HL-60 (cell line): ENCODE data around the gene CIB4.

Experiments
- DNase-seq, 2 experiments: peaks; one replicate each; pipeline ENCODE4 v3.0.0-alpha.2; 2010 to 2020; ENCODE audit warnings: low read depth in 1 of 2, low spot score in 1 of 2
- H3K27ac ChIP-seq: fragments of 250-450 bp; sonication (Bioruptor Pico); replicated peaks from 2 replicates; pipeline ENCODE4 v1.5.1; 2020; ENCODE audit warnings: mild to moderate bottlenecking, moderate library complexity
- H3K27me3 ChIP-seq: fragments of 250-450 bp; sonication (Bioruptor Pico); 2 replicates; pipeline ENCODE4 v1.5.1; 2021; ENCODE audit warnings: mild to moderate bottlenecking, moderate library complexity; ENCODE audit not compliant: insufficient read depth, poor library complexity, severe bottlenecking
- H3K4me3 ChIP-seq: replicated peaks from 2 replicates; pipeline ENCODE4 v1.5.1; 2011; ENCODE audit warnings: mild to moderate bottlenecking, control low read depth, low read length; ENCODE audit not compliant: insufficient read depth
- GABPA ChIP-seq: IDR thresholded peaks from 2 replicates; pipeline ENCODE4 v1.6.1; 2012; ENCODE audit warnings: low read depth
- POLR2AphosphoS5 ChIP-seq: IDR thresholded peaks from 2 replicates; pipeline ENCODE4 v1.6.1; 2012; ENCODE audit warnings: low read depth
- SPI1 ChIP-seq: IDR thresholded peaks from 2 replicates; pipeline ENCODE4 v1.6.1; 2012; ENCODE audit warnings: low read depth, mild to moderate bottlenecking, borderline replicate concordance
- TF ChIP-seq, protein P1 (sequence below): IDR thresholded peaks from one replicate; pipeline ENCODE4 v1.5.1; 2011; ENCODE audit warnings: low read length, control low read depth, inconsistent platforms; ENCODE audit not compliant: insufficient read depth
- TF ChIP-seq, protein P2 (sequence below): IDR thresholded peaks from 2 replicates; pipeline ENCODE4 v1.6.1; 2012; ENCODE audit warnings: low read depth; ENCODE audit not compliant: insufficient replicate concordance

The CIB4 gene

DNA sequence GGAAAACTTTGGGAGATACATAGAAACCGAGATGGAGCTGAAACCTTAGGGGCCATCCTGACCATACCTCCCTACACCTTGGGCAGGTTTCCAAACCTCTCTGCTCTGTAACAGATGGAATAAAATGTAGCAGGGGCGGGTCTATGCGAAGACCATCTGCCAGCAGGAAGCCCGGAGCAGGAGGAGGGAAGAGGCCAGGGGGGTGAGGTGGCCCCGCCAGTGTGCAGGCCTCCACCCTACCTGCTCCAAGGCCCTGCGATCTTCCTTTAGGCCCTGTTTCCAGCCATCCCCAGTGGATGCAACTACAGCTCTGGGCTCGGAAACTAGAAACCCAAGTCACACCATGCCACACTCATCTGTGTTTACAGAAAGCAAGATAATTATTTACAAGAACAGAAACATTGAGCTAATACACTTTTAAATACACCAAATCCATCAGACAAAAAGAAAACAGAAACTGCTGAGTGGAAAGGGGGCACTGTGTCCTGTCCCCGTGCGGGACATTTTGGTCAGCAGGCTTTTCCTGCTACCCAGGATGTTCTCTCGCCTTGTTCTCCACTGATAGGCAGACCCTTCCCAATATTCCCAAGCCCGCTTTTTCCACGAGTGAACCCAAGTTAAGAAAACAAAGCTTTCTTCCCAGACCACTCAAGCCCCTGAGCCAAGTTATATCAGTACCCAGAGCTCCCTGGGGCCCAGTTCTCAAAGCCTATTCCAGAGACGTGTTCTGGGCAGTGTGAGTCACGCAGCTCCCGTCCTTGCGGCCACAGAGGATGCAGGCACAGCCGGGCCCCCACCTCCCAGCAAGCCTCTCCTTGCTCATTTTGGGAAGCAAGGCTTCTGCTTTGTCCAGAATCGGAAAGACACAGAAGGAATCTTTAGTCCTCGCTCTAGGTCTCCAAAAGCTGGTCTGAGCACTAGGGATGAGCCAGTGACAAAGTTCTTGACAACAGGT, 17.3 kb downstream of the CIB4 start:
- no peak for DNase-seq
- TF ChIP-seq, protein P1, sequence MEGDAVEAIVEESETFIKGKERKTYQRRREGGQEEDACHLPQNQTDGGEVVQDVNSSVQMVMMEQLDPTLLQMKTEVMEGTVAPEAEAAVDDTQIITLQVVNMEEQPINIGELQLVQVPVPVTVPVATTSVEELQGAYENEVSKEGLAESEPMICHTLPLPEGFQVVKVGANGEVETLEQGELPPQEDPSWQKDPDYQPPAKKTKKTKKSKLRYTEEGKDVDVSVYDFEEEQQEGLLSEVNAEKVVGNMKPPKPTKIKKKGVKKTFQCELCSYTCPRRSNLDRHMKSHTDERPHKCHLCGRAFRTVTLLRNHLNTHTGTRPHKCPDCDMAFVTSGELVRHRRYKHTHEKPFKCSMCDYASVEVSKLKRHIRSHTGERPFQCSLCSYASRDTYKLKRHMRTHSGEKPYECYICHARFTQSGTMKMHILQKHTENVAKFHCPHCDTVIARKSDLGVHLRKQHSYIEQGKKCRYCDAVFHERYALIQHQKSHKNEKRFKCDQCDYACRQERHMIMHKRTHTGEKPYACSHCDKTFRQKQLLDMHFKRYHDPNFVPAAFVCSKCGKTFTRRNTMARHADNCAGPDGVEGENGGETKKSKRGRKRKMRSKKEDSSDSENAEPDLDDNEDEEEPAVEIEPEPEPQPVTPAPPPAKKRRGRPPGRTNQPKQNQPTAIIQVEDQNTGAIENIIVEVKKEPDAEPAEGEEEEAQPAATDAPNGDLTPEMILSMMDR = no peak
- TF ChIP-seq POLR2AphosphoS5 (no peak), GABPA (no peak), SPI1 (no peak)
- TF ChIP-seq, protein P2, sequence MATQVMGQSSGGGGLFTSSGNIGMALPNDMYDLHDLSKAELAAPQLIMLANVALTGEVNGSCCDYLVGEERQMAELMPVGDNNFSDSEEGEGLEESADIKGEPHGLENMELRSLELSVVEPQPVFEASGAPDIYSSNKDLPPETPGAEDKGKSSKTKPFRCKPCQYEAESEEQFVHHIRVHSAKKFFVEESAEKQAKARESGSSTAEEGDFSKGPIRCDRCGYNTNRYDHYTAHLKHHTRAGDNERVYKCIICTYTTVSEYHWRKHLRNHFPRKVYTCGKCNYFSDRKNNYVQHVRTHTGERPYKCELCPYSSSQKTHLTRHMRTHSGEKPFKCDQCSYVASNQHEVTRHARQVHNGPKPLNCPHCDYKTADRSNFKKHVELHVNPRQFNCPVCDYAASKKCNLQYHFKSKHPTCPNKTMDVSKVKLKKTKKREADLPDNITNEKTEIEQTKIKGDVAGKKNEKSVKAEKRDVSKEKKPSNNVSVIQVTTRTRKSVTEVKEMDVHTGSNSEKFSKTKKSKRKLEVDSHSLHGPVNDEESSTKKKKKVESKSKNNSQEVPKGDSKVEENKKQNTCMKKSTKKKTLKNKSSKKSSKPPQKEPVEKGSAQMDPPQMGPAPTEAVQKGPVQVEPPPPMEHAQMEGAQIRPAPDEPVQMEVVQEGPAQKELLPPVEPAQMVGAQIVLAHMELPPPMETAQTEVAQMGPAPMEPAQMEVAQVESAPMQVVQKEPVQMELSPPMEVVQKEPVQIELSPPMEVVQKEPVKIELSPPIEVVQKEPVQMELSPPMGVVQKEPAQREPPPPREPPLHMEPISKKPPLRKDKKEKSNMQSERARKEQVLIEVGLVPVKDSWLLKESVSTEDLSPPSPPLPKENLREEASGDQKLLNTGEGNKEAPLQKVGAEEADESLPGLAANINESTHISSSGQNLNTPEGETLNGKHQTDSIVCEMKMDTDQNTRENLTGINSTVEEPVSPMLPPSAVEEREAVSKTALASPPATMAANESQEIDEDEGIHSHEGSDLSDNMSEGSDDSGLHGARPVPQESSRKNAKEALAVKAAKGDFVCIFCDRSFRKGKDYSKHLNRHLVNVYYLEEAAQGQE = no peak
- H3K27ac ChIP-seq = no peak overlapping the region

DNA sequence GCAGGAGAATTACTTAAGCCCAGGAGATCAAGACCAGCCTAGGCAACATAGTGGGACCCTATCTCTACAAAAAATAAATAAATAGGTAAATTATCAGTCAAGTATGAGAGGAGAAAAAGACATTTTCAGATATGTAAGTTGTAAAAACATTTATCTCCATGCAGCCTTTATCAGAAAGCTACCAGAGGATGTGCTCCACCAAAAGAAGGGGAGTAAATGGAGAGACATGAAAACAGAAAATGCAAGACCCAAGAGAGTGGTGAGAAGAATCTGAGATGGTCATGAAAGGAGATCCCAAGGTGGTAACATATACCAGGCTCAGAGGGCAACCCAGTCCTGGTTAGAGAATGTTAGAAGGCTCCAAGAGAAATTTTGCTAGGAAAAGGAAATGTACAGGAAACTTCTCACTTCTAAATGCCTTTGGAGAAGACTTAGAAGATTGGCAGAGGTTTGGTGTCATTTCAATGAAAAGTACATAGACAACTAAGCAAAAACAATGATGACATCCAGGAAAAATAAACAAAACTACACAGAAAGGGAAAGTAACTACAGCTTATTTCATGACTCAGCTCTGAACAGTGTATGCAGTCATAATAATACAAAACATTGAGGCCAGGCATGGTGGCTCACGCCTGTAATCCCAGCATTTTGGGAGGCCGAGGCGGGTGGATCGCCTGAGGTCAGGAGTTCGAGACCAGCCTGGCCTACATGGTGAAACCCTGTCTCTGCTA, 19.5 kb downstream of the CIB4 start:
- TF ChIP-seq, protein P1 = no peak
- TF ChIP-seq SPI1 (no peak), GABPA (no peak), POLR2AphosphoS5 (no peak)
- TF ChIP-seq, protein P2 = no peak
- H3K27ac ChIP-seq = no peak overlapping the region
- H3K4me3 ChIP-seq = no peak overlapping the region
- H3K27me3 ChIP-seq = no peaks in the 10 kb centered on the region
- DNase-seq = no peak

More for the DNA sequence above, 17.3 kb downstream of the CIB4 start:
- H3K4me3 ChIP-seq = no peak overlapping the region
- H3K27me3 ChIP-seq = no peaks in the 10 kb centered on the region

DNA sequence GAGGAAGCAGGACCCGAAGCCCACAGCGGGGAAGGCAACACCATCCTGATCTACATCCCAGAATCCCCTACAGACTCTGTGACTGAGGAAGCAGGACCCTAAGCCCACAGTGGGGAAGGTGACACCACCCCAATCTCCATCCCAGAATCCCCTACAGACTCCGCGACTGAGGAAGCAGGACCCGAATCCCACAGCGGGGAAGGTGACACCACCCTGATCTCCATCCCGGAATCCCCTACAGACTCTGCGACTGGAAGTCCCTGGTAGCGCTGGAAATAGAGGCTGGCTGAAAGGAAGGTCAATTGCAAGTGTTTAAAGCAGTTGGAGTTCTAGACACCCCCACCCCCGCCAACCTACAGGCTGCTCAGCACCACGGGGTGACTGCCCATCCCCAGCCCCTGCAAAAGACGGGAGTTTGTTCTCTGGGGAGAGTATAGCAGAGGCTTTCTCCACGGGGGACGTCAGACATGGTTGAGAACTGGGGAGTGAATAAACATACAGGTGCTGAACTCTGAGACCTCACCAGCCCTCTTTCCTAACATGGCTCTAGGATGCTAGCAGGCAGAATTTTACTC, 21.0 kb downstream of the CIB4 start:
- H3K27me3 ChIP-seq = no peaks in the 10 kb centered on the region
- H3K4me3 ChIP-seq = no peak overlapping the region
- no peak for DNase-seq
- H3K27ac ChIP-seq = no peak overlapping the region
- TF ChIP-seq SPI1 (no peak), GABPA (no peak), POLR2AphosphoS5 (no peak)
- TF ChIP-seq, protein P1 = no peak
- TF ChIP-seq, protein P2 = no peak
